WTC11 (cell line): Measurements from ENCODE around the gene ZNF780A. TPM values are rescaled to one million over a fixed set of nuclear protein-coding genes. Genes with fewer than 3 reads are reported as not detected.
A peak's percentile ranks its signal among the peaks of the same experiment; 100 is the strongest.

Source experiments
- ATAC-seq: fragments of 200-7000 bp; cut with Tn5 transposase; 2 replicates; pipeline ENCODE4 v1.10.0; 2021; ENCODE audit warnings: mild to moderate bottlenecking, moderate library complexity
- Bru-seq: library from RNA; stranded (reverse); fragments of 400-500 nt; gene quantifications from one replicate; lab custom pipeline; 2021; lab: Mats Ljungman, UMichigan
- CTCF ChIA-PET: fragments of 300-600 bp; sonication (Branson Sonifier 250); formaldehyde crosslinking; loops from one replicate; lab custom pipeline; 2021; ENCODE audit warnings: antibody characterized with exemption; lab: Charles Lee
- POLR2A ChIA-PET: fragments of 350-600 bp; sonication (Branson Sonifier 250); formaldehyde crosslinking; loops from one replicate; lab custom pipeline; 2021; ENCODE audit warnings: antibody characterized with exemption; lab: Charles Lee
- DNase-seq: peaks from one replicate; pipeline ENCODE4 v3.0.0; 2021; ENCODE audit warnings: low spot score
- H3K27ac Mint-ChIP-seq: 2 replicates; pipeline ENCODE4 v1.8.0; 2021; ENCODE audit warnings: mixed read lengths
- H3K27me3 Mint-ChIP-seq: 2 replicates; pipeline ENCODE4 v1.8.0; 2021; ENCODE audit warnings: low read depth, mild to moderate bottlenecking, moderate library complexity, mixed read lengths
- H3K36me3 Mint-ChIP-seq: 2 replicates; pipeline ENCODE4 v1.8.0; 2021; ENCODE audit warnings: mixed read lengths
- H3K4me1 Mint-ChIP-seq: 2 replicates; pipeline ENCODE4 v1.8.0; 2022; ENCODE audit warnings: mixed read lengths
- H3K4me3 Mint-ChIP-seq: 2 replicates; pipeline ENCODE4 v1.8.0; 2021; ENCODE audit warnings: mild to moderate bottlenecking, moderate library complexity, mixed read lengths
- H3K9me3 Mint-ChIP-seq: 2 replicates; pipeline ENCODE4 v1.8.0; 2021; ENCODE audit warnings: mixed read lengths
- ATF1 ChIP-seq: sonication (generic); formaldehyde crosslinking; IDR thresholded peaks from 2 replicates; pipeline ENCODE4 v1.8.1; 2023; ENCODE audit warnings: mild to moderate bottlenecking, moderate library complexity, missing genetic modification reagents
- ATF6 ChIP-seq: sonication (generic); formaldehyde crosslinking; IDR thresholded peaks from 2 replicates; pipeline ENCODE4 v1.8.1; 2023; ENCODE audit warnings: mild to moderate bottlenecking, missing genetic modification reagents
- CTCF ChIP-seq: fragments of 200-600 bp; IDR thresholded peaks from 2 replicates; pipeline ENCODE4 v1.8.0; 2022; ENCODE audit warnings: antibody characterized with exemption
- E2F5 ChIP-seq: sonication (generic); formaldehyde crosslinking; IDR thresholded peaks from 2 replicates; pipeline ENCODE4 v1.8.1; 2022; ENCODE audit warnings: mild to moderate bottlenecking, moderate library complexity, missing genetic modification reagents
- ELF4 ChIP-seq: sonication (generic); formaldehyde crosslinking; IDR thresholded peaks from 2 replicates; pipeline ENCODE4 v1.8.1; 2022; ENCODE audit warnings: low read depth, mild to moderate bottlenecking, moderate library complexity, missing genetic modification reagents
- EMX1 ChIP-seq: fragments of 250-450 bp; sonication (Bioruptor Pico); IDR thresholded peaks from 2 replicates; pipeline ENCODE4 v1.8.0; 2021; ENCODE audit warnings: mild to moderate bottlenecking
- FOXJ3 ChIP-seq: sonication (generic); formaldehyde crosslinking; IDR thresholded peaks from 2 replicates; pipeline ENCODE4 v1.9.0; 2021; ENCODE audit warnings: missing genetic modification reagents, mild to moderate bottlenecking, borderline replicate concordance
- GABPB1 ChIP-seq: sonication (generic); formaldehyde crosslinking; IDR thresholded peaks from 2 replicates; pipeline ENCODE4 v1.8.1; 2023; ENCODE audit warnings: mild to moderate bottlenecking, missing genetic modification reagents
- IRF2 ChIP-seq: sonication (generic); formaldehyde crosslinking; IDR thresholded peaks from 2 replicates; pipeline ENCODE4 v1.8.0; 2022; ENCODE audit warnings: low read depth, missing genetic modification reagents, borderline replicate concordance
- NFATC4 ChIP-seq: fragments of 250-450 bp; sonication (Bioruptor Pico); IDR thresholded peaks from 2 replicates; pipeline ENCODE4 v1.9.0; 2021; ENCODE audit warnings: mild to moderate bottlenecking
- NFE2L1 ChIP-seq: sonication (generic); formaldehyde crosslinking; IDR thresholded peaks from 2 replicates; pipeline ENCODE4 v1.8.1; 2023; ENCODE audit warnings: missing genetic modification reagents
- PREB ChIP-seq: sonication (generic); formaldehyde crosslinking; IDR thresholded peaks from 2 replicates; pipeline ENCODE4 v1.8.1; 2022; ENCODE audit warnings: mild to moderate bottlenecking, missing genetic modification reagents, moderate library complexity, borderline replicate concordance
- RELA ChIP-seq: sonication (generic); formaldehyde crosslinking; IDR thresholded peaks from 2 replicates; pipeline ENCODE4 v1.8.1; 2022; ENCODE audit warnings: missing genetic modification reagents, mild to moderate bottlenecking, borderline replicate concordance
- SMAD4 ChIP-seq: sonication (generic); formaldehyde crosslinking; IDR thresholded peaks from 2 replicates; pipeline ENCODE4 v1.8.0; 2022; ENCODE audit warnings: mild to moderate bottlenecking, missing genetic modification reagents
- SP1 ChIP-seq: sonication (generic); formaldehyde crosslinking; conservative IDR thresholded peaks from 2 replicates; pipeline ENCODE4 v1.8.1; 2022; ENCODE audit warnings: missing genetic modification reagents
- TEAD4 ChIP-seq: sonication (generic); formaldehyde crosslinking; IDR thresholded peaks from 2 replicates; pipeline ENCODE4 v1.8.0; 2022; ENCODE audit warnings: mild to moderate bottlenecking, missing genetic modification reagents
- ZBTB43 ChIP-seq: sonication (generic); formaldehyde crosslinking; IDR thresholded peaks from 2 replicates; pipeline ENCODE4 v1.8.1; 2023; ENCODE audit warnings: mild to moderate bottlenecking, missing genetic modification reagents
- ZNF219 ChIP-seq: sonication (generic); formaldehyde crosslinking; IDR thresholded peaks from 2 replicates; pipeline ENCODE4 v1.8.0; 2023; ENCODE audit warnings: missing genetic modification reagents, mild to moderate bottlenecking, borderline replicate concordance
- ZNF396 ChIP-seq: fragments of 250-450 bp; sonication (Bioruptor Pico); IDR thresholded peaks from 2 replicates; pipeline ENCODE4 v1.8.0; 2021; ENCODE audit warnings: mild to moderate bottlenecking, moderate library complexity, borderline replicate concordance
- ZNF423 ChIP-seq: fragments of 250-450 bp; sonication (Bioruptor Pico); IDR thresholded peaks from 2 replicates; pipeline ENCODE4 v2.1.2; 2022; ENCODE audit warnings: mild to moderate bottlenecking, moderate library complexity
- ZSCAN18 ChIP-seq: fragments of 250-450 bp; sonication (Bioruptor Pico); IDR thresholded peaks from 2 replicates; pipeline ENCODE4 v2.1.2; 2022; ENCODE audit warnings: mild to moderate bottlenecking, moderate library complexity
- long read RNA-seq, 3 experiments: library from RNA in 1 of 3; library from capped mRNA in 1 of 3; library from polyadenylated mRNA in 1 of 3; unstranded in 2 of 3; stranded (forward) in 1 of 3; transcript quantifications; one replicate each; pipeline ENCODE4 v2.0.0, GENCODE V29; 2021
- total RNA-seq: library from RNA; stranded (reverse); gene quantifications from 3 replicates; pipeline ENCODE4 v1.2.3, GENCODE V29; 2021

The ZNF780A gene
- 14.5 to 20.5 TPM (median 15.9 TPM) in 3 replicates for total RNA-seq
- percentile 87 among the genes with signal in this experiment for Bru-seq, nascent RNA
- long read RNA-seq, experiment 1, transcript ZNF780A-208 (5 exons, 665 nt): major isoform, 8 of 25 reads
- long read RNA-seq, experiment 1, partial matches to known transcripts: 2 of 25 reads
- long read RNA-seq, experiment 1, other reads (novel, unspliced or antisense): 6 of 25 reads
- long read RNA-seq, experiment 2, partial matches to known transcripts: 3 of 16 reads
- long read RNA-seq, experiment 2, other reads (novel, unspliced or antisense): 6 of 16 reads
- long read RNA-seq, experiment 3, partial matches to known transcripts: 0 of 2 reads
- long read RNA-seq, experiment 3, other reads (novel, unspliced or antisense): 1 of 2 reads

- CTCF ChIA-PET: interaction anchor here (0.9 to 1.5 kb wide), 5 partner anchors 75 to 209 kb away, joined by 3 to 6 read pairs (median 4); partner anchors contain the start of genes TTC9B and ZNF546
- ATAC-seq (peak; percentile 95), DNase-seq (peak; percentile 80)
- TF ChIP-seq NFATC4 (no peak), PREB (CRISPR knock-in tag) (no peak), ZNF396 (CRISPR knock-in tag) (no peak), ZNF423 (CRISPR knock-in tag) (peak; percentile 22; the same call in 1 of the 2 replicates), ELF4 (no peak), SP1 (CRISPR knock-in tag) (no peak), ZSCAN18 (CRISPR knock-in tag) (no peak), GABPB1 (CRISPR knock-in tag) (peak; percentile 82; the same call in 1 of the 2 replicates), ZNF219 (CRISPR knock-in tag) (no peak), TEAD4 (CRISPR knock-in tag) (0 out of 2 replicates have a peak, but pooled peaks have one; percentile 15), EMX1 (CRISPR knock-in tag) (no peak), SMAD4 (CRISPR knock-in tag) (no peak), ZBTB43 (CRISPR knock-in tag) (no peak), IRF2 (CRISPR knock-in tag) (no peak), ATF6 (CRISPR knock-in tag) (no peak), ATF1 (CRISPR knock-in tag) (no peak), NFE2L1 (CRISPR knock-in tag) (no peak), E2F5 (0 out of 2 replicates have a peak, but pooled peaks have one; percentile 7), CTCF (no peak), FOXJ3 (CRISPR knock-in tag) (no peak), RELA (no peak)
- Mint-ChIP-seq H3K4me3 (peak within 1 kb of the TSS; percentile 100), H3K27ac (peak within 1 kb of the TSS; percentile 98), H3K27me3 (peaks cover 3% of the 10 kb centered on the region; the same call in 1 of the 2 replicates), H3K36me3 (peaks cover 7% of the 10 kb centered on the region; the same call in 1 of the 2 replicates), H3K9me3 (peaks cover 9% of the 10 kb centered on the region), H3K4me1 (peaks cover 15% of the 10 kb centered on the region)
- POLR2A ChIA-PET: interaction anchor here (0.5 to 1.7 kb wide), 4 partner anchors 32 to 120 kb away, joined by 3 to 5 read pairs (median 4); partner anchors contain the start of gene ZNF780B
These were observed at the start of gene ZNF780A for GRCh38 chr19:40090241-40091204. TSS of gene ZNF780A (minus strand) at chr19:40090943. CDS start at chr19:40084753, 6,190 bp downstream.
